Sigmoid colon (tissue), 7 donors: ENCODE results near the gene WDR1. TPM values are rescaled to one million over a fixed set of nuclear protein-coding genes. Genes with fewer than 3 reads are reported as not detected.
"Not testable (repeated sequence)": the region's sequence is repeated elsewhere in the genome, so short reads cannot be mapped to it uniquely, and the experiment has no call there.

Experiments
- DNase-seq: peaks from one replicate; pipeline ENCODE4 v3.0.0-alpha.2; 2019
- H3K27ac ChIP-seq, 4 donors: fragments of 200-600 bp; sonication (generic); one replicate each; pipeline ENCODE4 v1.5.1; 2016 to 2019; ENCODE audit warnings: mild to moderate bottlenecking in 1 of 4
- H3K27me3 ChIP-seq, 3 donors: fragments of 200-600 bp; sonication (generic); one replicate each; pipeline ENCODE4 v1.5.1; 2019; ENCODE audit warnings: mild to moderate bottlenecking in 1 of 3
- H3K36me3 ChIP-seq, 4 donors: fragments of 200-600 bp; sonication (generic); one replicate each; pipeline ENCODE4 v1.5.1; 2016 to 2019
- H3K4me1 ChIP-seq, 4 donors: fragments of 200-600 bp; sonication (generic); one replicate each; pipeline ENCODE4 v1.5.1; 2017 to 2019
- H3K4me3 ChIP-seq, 4 donors: fragments of 200-600 bp; sonication (generic); one replicate each; pipeline ENCODE4 v1.5.1; 2017 to 2019; ENCODE audit warnings: mild to moderate bottlenecking in 2 of 4, moderate library complexity in 1 of 4
- H3K9me3 ChIP-seq, 4 donors: fragments of 200-600 bp in 3 of 4; sonication (generic) in 3 of 4; one replicate each; pipeline versions ENCODE4 v1.5.1 to v1.6.1; 2013 to 2019
- CTCF ChIP-seq, 4 experiments: fragments of 450-650 bp in 3 of 4; fragments of 200-600 bp in 1 of 4; IDR thresholded peaks; one replicate each; pipeline ENCODE4 v1.5.1; 2016 to 2019; ENCODE audit warnings: antibody characterized with exemption in 4 of 4, mild to moderate bottlenecking in 3 of 4, moderate library complexity in 2 of 4
- EP300 ChIP-seq, 4 donors: sonication (generic); formaldehyde crosslinking; IDR thresholded peaks; one replicate each; pipeline ENCODE4 v1.6.1; 2017; ENCODE audit warnings: antibody characterized with exemption in 4 of 4
- POLR2A ChIP-seq, 2 donors: fragments of 450-650 bp; IDR thresholded peaks; one replicate each; pipeline ENCODE4 v1.6.1; 2016; ENCODE audit warnings: antibody characterized with exemption in 2 of 2, mild to moderate bottlenecking in 2 of 2, moderate library complexity in 2 of 2
- POLR2AphosphoS5 ChIP-seq, 4 donors: sonication (generic); formaldehyde crosslinking; IDR thresholded peaks; one replicate each; pipeline ENCODE4 v1.6.1; 2017; ENCODE audit warnings: antibody characterized with exemption in 4 of 4
- WGBS, 2 donors: extraction: QIAGEN DNeasy Blood & Tissue Kit; methylation state at CpG; one replicate each; pipeline ENCODE4 v1.1.7; 2013; 5-methylcytosine and 5-hydroxymethylcytosine counted together
- intact Hi-C: fragments of 100-400 bp; cut with DNase I; formaldehyde crosslinking; loops from one replicate; pipeline ENCODE4 v1.15.1; 2023
- polyA plus RNA-seq, 3 donors: library from polyadenylated mRNA; stranded (reverse); fragments of 200-250 nt; gene quantifications; one replicate each; pipeline ENCODE4 v1.2.3, GENCODE V29; 2013
- total RNA-seq, 4 donors: library from RNA; depleted of rRNA; stranded (reverse); fragments of >200 nt; gene quantifications; one replicate each; pipeline ENCODE4 v1.1.0, GENCODE V29; 2016
- donor health status: healthy with polysubstance abuse.
- donor health status: Bipolar disorder and iron deficiency.
- donor health status: healthy.

Gene WDR1
- total and polyA plus RNA-seq, 7 donors, result 171 to 267 (median 240) TPM

GRCh38 chr4:10129196-10130177, 12.9 kb upstream of the WDR1 start:
- no peaks in the 10 kb centered on the region for H3K4me1 ChIP-seq
- no peak overlapping the region for H3K27ac ChIP-seq
- no peak overlapping the region for H3K4me3 ChIP-seq
- intact Hi-C loops, result no loop called here
- no peaks in the 10 kb centered on the region for H3K9me3 ChIP-seq
- 85 to 89% methylated on average over 13 of the region's 13 CpGs for WGBS, 2 donors
- H3K36me3 ChIP-seq, result no peaks in the 10 kb centered on the region
- H3K27me3 ChIP-seq, result no peaks in the 10 kb centered on the region
- no peak for TF ChIP-seq CTCF (IDR thresholded peaks at IDR 0.05)
- TF ChIP-seq POLR2A (IDR thresholded peaks at IDR 0.05), result no peak
- TF ChIP-seq EP300 (IDR thresholded peaks at IDR 0.05), result no peak
- no peak for TF ChIP-seq POLR2AphosphoS5 (IDR thresholded peaks at IDR 0.05)
- DNase-seq, result no peak

- no peaks in the 10 kb centered on the region for H3K4me1 ChIP-seq
- no peak overlapping the region for H3K27ac ChIP-seq
- no peaks in the 10 kb centered on the region for H3K9me3 ChIP-seq
- no peaks in the 10 kb centered on the region for H3K36me3 ChIP-seq
- H3K27me3 ChIP-seq, result no peaks in the 10 kb centered on the region
- DNase-seq, result no peak
- intact Hi-C loops, result no loop called here
- no peak for TF ChIP-seq POLR2A (IDR thresholded peaks at IDR 0.05)
- TF ChIP-seq EP300 (IDR thresholded peaks at IDR 0.05), result no peak
- no peak for TF ChIP-seq CTCF (IDR thresholded peaks at IDR 0.05)
- no peak for TF ChIP-seq POLR2AphosphoS5 (IDR thresholded peaks at IDR 0.05)
- no peak overlapping the region for H3K4me3 ChIP-seq
- WGBS, 2 donors, result 62 to 70% methylated on average over 2 of the region's 2 CpGs
Observed at GRCh38 chr4:10128761-10129160, 12.2 kb upstream of the WDR1 start.

DNA sequence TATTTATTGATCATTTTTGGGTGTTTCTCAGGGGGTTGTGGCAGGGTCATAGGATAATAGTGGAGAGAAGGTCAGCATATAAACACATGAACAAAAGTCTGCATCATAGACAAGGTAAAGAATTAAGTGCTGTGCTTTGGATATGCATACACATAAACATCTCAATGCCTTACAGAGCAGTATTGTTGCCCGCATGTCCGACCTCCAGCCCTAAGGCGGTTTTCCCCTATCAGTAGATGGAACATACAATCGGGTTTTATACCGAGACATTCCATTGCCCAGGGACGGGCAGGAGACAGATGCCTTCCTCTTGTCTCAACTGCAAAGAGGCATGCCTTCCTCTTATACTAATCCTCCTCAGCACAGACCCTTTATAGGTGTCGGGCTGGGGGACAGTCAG, 10.9 kb upstream of the WDR1 start:
- H3K27me3 ChIP-seq, H3K36me3 ChIP-seq, H3K27ac ChIP-seq, intact Hi-C loops, H3K9me3 ChIP-seq, H3K4me1 ChIP-seq, H3K4me3 ChIP-seq, DNase-seq: not testable (repeated sequence)
- 89 to 94% methylated on average over 7 of the region's 7 CpGs for WGBS, 2 donors

- Histone ChIP-seq H3K4me3 (no peak overlapping the region), H3K9me3 (no peaks in the 10 kb centered on the region), H3K27me3 (no peaks in the 10 kb centered on the region), H3K27ac (peak overlapping the region in 1 of 4 donors; percentile 17), H3K36me3 (no peaks in the 10 kb centered on the region), H3K4me1 (peaks cover 0 to 3% (median 2%) of the 10 kb centered on the region in 4 donors)
- intact Hi-C loops, result no loop called here
- WGBS, 2 donors, result 80 to 86% methylated on average over 13 of the region's 13 CpGs
- no peak for DNase-seq
- TF ChIP-seq CTCF (IDR thresholded peaks at IDR 0.05) (no peak), POLR2AphosphoS5 (IDR thresholded peaks at IDR 0.05) (no peak), POLR2A (IDR thresholded peaks at IDR 0.05) (no peak), EP300 (IDR thresholded peaks at IDR 0.05) (no peak)
Observed at GRCh38 chr4:10124167-10124930, 7.8 kb upstream of the WDR1 start.
